HCT116 (cell line): Measurements from ENCODE around the gene TRMT10C. TPM values are rescaled to one million over a fixed set of nuclear protein-coding genes. Genes with fewer than 3 reads are reported as not detected.

ENCODE experiments used
- ATAC-seq: fragments of 200-7000 bp; cut with Tn5 transposase; 2 replicates; pipeline ENCODE4 v1.9.1; 2020; ENCODE audit warnings: mild to moderate bottlenecking, moderate library complexity
- BruUV-seq: library from RNA; stranded (reverse); fragments of 400-500 nt; replicated peaks from 2 replicates; lab custom pipeline; 2021; lab: Mats Ljungman, UMichigan
- CTCF ChIA-PET: fragments of 300-600 bp; sonication (Branson Sonifier 250); formaldehyde crosslinking; loops from one replicate; lab custom pipeline; 2021; ENCODE audit warnings: antibody characterized with exemption; lab: Charles Lee
- POLR2A ChIA-PET: fragments of 300-600, 350-600 bp; sonication (Branson Sonifier 250); formaldehyde crosslinking; loops from one replicate; lab custom pipeline; 2021; ENCODE audit warnings: antibody characterized with exemption; lab: Charles Lee
- RAD21 ChIA-PET, 2 experiments: fragments of 300-600 bp; sonication (Branson Sonifier 250); formaldehyde crosslinking; loops; one replicate each; lab custom pipeline; 2023; ENCODE audit warnings: low total read pairs in 2 of 2; ENCODE audit not compliant: uncharacterized antibody in 2 of 2, unreplicated experiment in 2 of 2, low non-redundant PET in 1 of 2; lab: Charles Lee
- DNase-seq: peaks from one replicate; pipeline ENCODE4 v3.0.0-alpha.2; 2010; ENCODE audit warnings: low read depth, low spot score
- H2AFZ ChIP-seq: fragments of 200-600 bp; shearing (Covaris generic), sonication (generic); 2 replicates; pipeline ENCODE4 v1.6.1; 2017; ENCODE audit warnings: low read depth, mixed run types, mixed read lengths, antibody characterized with exemption, low read length; ENCODE audit not compliant: poor library complexity, severe bottlenecking
- H3K27ac ChIP-seq: 2 replicates; pipeline ENCODE4 v1.5.1; 2012; ENCODE audit warnings: low read depth, low read length
- H3K27me3 ChIP-seq: fragments of 200-600 bp; sonication (generic); 2 replicates; pipeline ENCODE4 v1.6.1; 2016; ENCODE audit warnings: mixed run types, low read length, mixed read lengths; ENCODE audit not compliant: insufficient read depth
- H3K36me3 ChIP-seq, 2 experiments: fragments of 200-500 bp in 1 of 2; fragments of 200-600 bp in 1 of 2; sonication (Bioruptor generic) in 1 of 2; sonication (generic) in 1 of 2; 2 replicates each; pipeline versions ENCODE4 v1.5.1 to v1.6.1; 2014 to 2016; ENCODE audit warnings: low read length in 2 of 2, inconsistent platforms in 1 of 2, mixed read lengths in 1 of 2, mixed run types in 1 of 2; ENCODE audit not compliant: insufficient read depth in 2 of 2, control insufficient read depth in 1 of 2
- H3K4me1 ChIP-seq, 2 experiments: fragments of 200-600 bp in 1 of 2; sonication (generic) in 1 of 2; 2 replicates each; pipeline versions ENCODE4 v1.5.1 to v1.6.1; 2012 to 2017; ENCODE audit warnings: low read length in 2 of 2, inconsistent platforms in 1 of 2, mild to moderate bottlenecking in 1 of 2, mixed read lengths in 1 of 2, mixed run types in 1 of 2, moderate library complexity in 1 of 2; ENCODE audit not compliant: insufficient read depth in 2 of 2, control insufficient read depth in 1 of 2
- H3K4me2 ChIP-seq: fragments of 200-600 bp; sonication (generic); 2 replicates; pipeline ENCODE4 v1.6.1; 2017; ENCODE audit warnings: mixed run types, low read length, mixed read lengths
- H3K4me3 ChIP-seq, 2 experiments: fragments of 200-600 bp in 1 of 2; sonication (generic) in 1 of 2; replicated peaks in 1 of 2; 2 replicates each; pipeline ENCODE4 v1.5.1; 2011 to 2016; ENCODE audit warnings: low read length in 2 of 2, control low read depth in 1 of 2, low read depth in 1 of 2, mild to moderate bottlenecking in 1 of 2, mixed read lengths in 1 of 2, mixed run types in 1 of 2
- H3K79me2 ChIP-seq: fragments of 200-600 bp; sonication (generic); 2 replicates; pipeline ENCODE4 v1.6.1; 2017; ENCODE audit warnings: mild to moderate bottlenecking, mixed run types, low read length, moderate library complexity, mixed read lengths; ENCODE audit not compliant: insufficient read depth
- H3K9ac ChIP-seq: fragments of 200-600 bp; sonication (generic); 2 replicates; pipeline ENCODE4 v1.6.1; 2016; ENCODE audit warnings: low read length, mixed read lengths
- H3K9me2 ChIP-seq: fragments of 200-600 bp; sonication (generic), shearing (Covaris generic); 2 replicates; pipeline ENCODE4 v1.6.1; 2017; ENCODE audit warnings: mixed run types, mild to moderate bottlenecking, moderate library complexity; ENCODE audit not compliant: insufficient read depth
- H3K9me3 ChIP-seq, 2 experiments: fragments of 200-500 bp in 1 of 2; fragments of 200-600 bp in 1 of 2; sonication (Bioruptor generic) in 1 of 2; sonication (generic) in 1 of 2; 2 replicates each; pipeline ENCODE4 v1.6.1; 2014 to 2017; ENCODE audit warnings: low read length in 2 of 2, mixed read lengths in 2 of 2, inconsistent platforms in 1 of 2, low read depth in 1 of 2, mild to moderate bottlenecking in 1 of 2, mixed run types in 1 of 2, moderate library complexity in 1 of 2; ENCODE audit not compliant: control insufficient read depth in 1 of 2, insufficient read depth in 1 of 2
- H4K20me1 ChIP-seq: fragments of 200-600 bp; sonication (generic), shearing (Covaris generic); 2 replicates; pipeline ENCODE4 v1.6.1; 2017; ENCODE audit warnings: mixed run types, mild to moderate bottlenecking, moderate library complexity; ENCODE audit not compliant: insufficient read depth
- CEBPB ChIP-seq: IDR thresholded peaks from 2 replicates; pipeline ENCODE4 v1.6.1; 2012; ENCODE audit warnings: low read depth
- CTCF ChIP-seq, 3 experiments: fragments of 200-600 bp in 1 of 3; sonication (generic) in 1 of 3; IDR thresholded peaks in 2 of 3; conservative IDR thresholded peaks in 1 of 3; 2 replicates each; pipeline ENCODE4 v1.5.1; 2012 to 2017; ENCODE audit warnings: low read depth in 2 of 3, low read length in 2 of 3, antibody characterized with exemption in 1 of 3, borderline replicate concordance in 1 of 3, control low read depth in 1 of 3, mild to moderate bottlenecking in 1 of 3, mixed read lengths in 1 of 3, mixed run types in 1 of 3, moderate library complexity in 1 of 3; ENCODE audit not compliant: insufficient read depth in 1 of 3
- EGR1 ChIP-seq: IDR thresholded peaks from 2 replicates; pipeline ENCODE4 v1.6.1; 2012; ENCODE audit warnings: low read depth
- EZH2 ChIP-seq: fragments of 200-600 bp; sonication (generic); IDR thresholded peaks from 2 replicates; pipeline ENCODE4 v1.6.1; 2017; ENCODE audit warnings: antibody characterized with exemption, mixed run types
- FOSL1 ChIP-seq: IDR thresholded peaks from 2 replicates; pipeline ENCODE4 v1.6.1; 2012; ENCODE audit warnings: low read depth
- POLR2AphosphoS5 ChIP-seq: IDR thresholded peaks from 2 replicates; pipeline ENCODE4 v1.6.1; 2011; ENCODE audit warnings: mild to moderate bottlenecking, low read depth, low read length, moderate library complexity
- RAD21 ChIP-seq: IDR thresholded peaks from 2 replicates; pipeline ENCODE4 v1.6.1; 2012; ENCODE audit warnings: low read depth, mild to moderate bottlenecking
- SIN3A ChIP-seq: IDR thresholded peaks from 2 replicates; pipeline ENCODE4 v1.6.1; 2012; ENCODE audit warnings: low read depth
- TCF7L2 ChIP-seq: IDR thresholded peaks from 2 replicates; pipeline ENCODE4 v1.7.0; 2011; ENCODE audit warnings: borderline replicate concordance, inconsistent platforms; ENCODE audit not compliant: insufficient read depth, insufficient read length; ENCODE audit errors: extremely low read depth
- YY1 ChIP-seq: IDR thresholded peaks from 2 replicates; pipeline ENCODE4 v1.6.1; 2011; ENCODE audit warnings: low read length, low read depth, moderate library complexity, mild to moderate bottlenecking; ENCODE audit not compliant: insufficient replicate concordance; ENCODE audit errors: extremely low read depth
- ZNF274 ChIP-seq: fragments of 200-500 bp; sonication (Bioruptor generic); IDR thresholded peaks from 2 replicates; pipeline ENCODE4 v1.6.1; 2014; ENCODE audit warnings: mild to moderate bottlenecking, low read depth, low read length, inconsistent platforms
- intact Hi-C: fragments of 100-400 bp; cut with micrococcal nuclease; formaldehyde crosslinking; loops from 2 replicates; pipeline ENCODE4 v1.10.0; 2022
- total RNA-seq: library from RNA; stranded (reverse); gene quantifications from one replicate; pipeline ENCODE4 v1.2.1, GENCODE V29; 2021; ENCODE audit not compliant: unreplicated experiment
- TF ChIP-seq, protein P1 (sequence below): IDR thresholded peaks from 2 replicates; pipeline ENCODE4 v1.6.1; 2012; ENCODE audit warnings: low read depth
- TF ChIP-seq, protein P2 (sequence below): IDR thresholded peaks from 2 replicates; pipeline ENCODE4 v1.6.1; 2012

The TRMT10C gene
- total RNA-seq, 1 experiment from 2014 or later, result 36.4 TPM

- no peaks in the 10 kb centered on the region for H3K36me3 ChIP-seq
- H3K27me3 ChIP-seq, result no peaks in the 10 kb centered on the region
- no peak overlapping the region for H3K4me2 ChIP-seq
- DNase-seq, result no peak
- H2AFZ ChIP-seq, result no peak overlapping the region
- no TSS peak for BruUV-seq
- no peaks in the 10 kb centered on the region for H3K9me2 ChIP-seq
- H3K4me1 ChIP-seq, result peaks cover 0 to 10% of the 10 kb centered on the region in 2 experiments; a peak in 2 of 4 replicates
- RAD21 ChIA-PET, result no interaction called here
- no peak for TF ChIP-seq CEBPB
- no peak for TF ChIP-seq FOSL1
- TF ChIP-seq RAD21, result no peak
- TF ChIP-seq SIN3A, result no peak
- no peak for TF ChIP-seq YY1
- TF ChIP-seq ZNF274, result no peak
- no peak overlapping the region for H3K9ac ChIP-seq
- no peak overlapping the region for H3K27ac ChIP-seq
- H3K9me3 ChIP-seq, result no peaks in the 10 kb centered on the region
- intact Hi-C loops, result no loop called here
- no peaks in the 10 kb centered on the region for H3K79me2 ChIP-seq
- H3K4me3 ChIP-seq, result no peak overlapping the region
- no peak for ATAC-seq
- CTCF ChIA-PET, result no interaction called here
- no peaks in the 10 kb centered on the region for H4K20me1 ChIP-seq
- POLR2A ChIA-PET, result no interaction called here
Observed at GRCh38 chr3:101602731-101603130, 41.1 kb downstream of the TRMT10C start.

GRCh38 chr3:101603184-101603583 lies 41.5 kb downstream of the TRMT10C start:
- ATAC-seq (no peak), DNase-seq (no peak)
- no peak overlapping the region for H3K4me2 ChIP-seq
- no TSS peak for BruUV-seq
- no peaks in the 10 kb centered on the region for H4K20me1 ChIP-seq
- no peak overlapping the region for H3K4me3 ChIP-seq
- H3K36me3 ChIP-seq, result no peaks in the 10 kb centered on the region
- ChIA-PET POLR2A (no interaction called here), RAD21 (no interaction called here), CTCF (no interaction called here)
- H3K9ac ChIP-seq, result no peak overlapping the region
- no peaks in the 10 kb centered on the region for H3K27me3 ChIP-seq
- H2AFZ ChIP-seq, result no peak overlapping the region
- no peak overlapping the region for H3K27ac ChIP-seq
- H3K9me2 ChIP-seq, result no peaks in the 10 kb centered on the region
- peaks cover 0 to 10% of the 10 kb centered on the region in 2 experiments; a peak in 2 of 4 replicates for H3K4me1 ChIP-seq
- H3K9me3 ChIP-seq, result no peaks in the 10 kb centered on the region
- no peaks in the 10 kb centered on the region for H3K79me2 ChIP-seq
- intact Hi-C loops, result no loop called here
- TF ChIP-seq POLR2AphosphoS5, result no peak
- no peak for TF ChIP-seq TCF7L2
- TF ChIP-seq, protein P1, sequence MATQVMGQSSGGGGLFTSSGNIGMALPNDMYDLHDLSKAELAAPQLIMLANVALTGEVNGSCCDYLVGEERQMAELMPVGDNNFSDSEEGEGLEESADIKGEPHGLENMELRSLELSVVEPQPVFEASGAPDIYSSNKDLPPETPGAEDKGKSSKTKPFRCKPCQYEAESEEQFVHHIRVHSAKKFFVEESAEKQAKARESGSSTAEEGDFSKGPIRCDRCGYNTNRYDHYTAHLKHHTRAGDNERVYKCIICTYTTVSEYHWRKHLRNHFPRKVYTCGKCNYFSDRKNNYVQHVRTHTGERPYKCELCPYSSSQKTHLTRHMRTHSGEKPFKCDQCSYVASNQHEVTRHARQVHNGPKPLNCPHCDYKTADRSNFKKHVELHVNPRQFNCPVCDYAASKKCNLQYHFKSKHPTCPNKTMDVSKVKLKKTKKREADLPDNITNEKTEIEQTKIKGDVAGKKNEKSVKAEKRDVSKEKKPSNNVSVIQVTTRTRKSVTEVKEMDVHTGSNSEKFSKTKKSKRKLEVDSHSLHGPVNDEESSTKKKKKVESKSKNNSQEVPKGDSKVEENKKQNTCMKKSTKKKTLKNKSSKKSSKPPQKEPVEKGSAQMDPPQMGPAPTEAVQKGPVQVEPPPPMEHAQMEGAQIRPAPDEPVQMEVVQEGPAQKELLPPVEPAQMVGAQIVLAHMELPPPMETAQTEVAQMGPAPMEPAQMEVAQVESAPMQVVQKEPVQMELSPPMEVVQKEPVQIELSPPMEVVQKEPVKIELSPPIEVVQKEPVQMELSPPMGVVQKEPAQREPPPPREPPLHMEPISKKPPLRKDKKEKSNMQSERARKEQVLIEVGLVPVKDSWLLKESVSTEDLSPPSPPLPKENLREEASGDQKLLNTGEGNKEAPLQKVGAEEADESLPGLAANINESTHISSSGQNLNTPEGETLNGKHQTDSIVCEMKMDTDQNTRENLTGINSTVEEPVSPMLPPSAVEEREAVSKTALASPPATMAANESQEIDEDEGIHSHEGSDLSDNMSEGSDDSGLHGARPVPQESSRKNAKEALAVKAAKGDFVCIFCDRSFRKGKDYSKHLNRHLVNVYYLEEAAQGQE, result no peak
- TF ChIP-seq CTCF (IDR thresholded peaks at IDR 0.05 in 2 of 3, conservative IDR thresholded peaks at IDR 0.05 in 1 of 3; ENCODE audit: borderline replicate concordance in 1 of 3, insufficient read depth in 1 of 3, low read depth in 2 of 3, low read length in 2 of 3), result no peak
- TF ChIP-seq EGR1, result no peak
- TF ChIP-seq RAD21, result no peak
- TF ChIP-seq EZH2, result no peak
- no peak for TF ChIP-seq CEBPB
- TF ChIP-seq, protein P2, sequence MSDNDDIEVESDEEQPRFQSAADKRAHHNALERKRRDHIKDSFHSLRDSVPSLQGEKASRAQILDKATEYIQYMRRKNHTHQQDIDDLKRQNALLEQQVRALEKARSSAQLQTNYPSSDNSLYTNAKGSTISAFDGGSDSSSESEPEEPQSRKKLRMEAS, result no peak
